Skeletal muscle satellite cell (primary cell): ENCODE data around the gene RHOT1.
"Not testable (repeated sequence)": the region's sequence is repeated elsewhere in the genome, so short reads cannot be mapped to it uniquely, and the experiment has no call there.

Experiments
- H3K27me3 ChIP-seq: 2 replicates; pipeline ENCODE4 v1.7.0; 2013; ENCODE audit warnings: low read length; ENCODE audit not compliant: control insufficient read depth, insufficient read depth
- H3K36me3 ChIP-seq: 2 replicates; pipeline ENCODE4 v1.7.0; 2013; ENCODE audit warnings: mild to moderate bottlenecking, control low read depth, low read length; ENCODE audit not compliant: insufficient read depth
- H3K4me1 ChIP-seq: 2 replicates; pipeline ENCODE4 v1.7.0; 2013; ENCODE audit warnings: low read length; ENCODE audit not compliant: control insufficient read depth, insufficient read depth
- H3K4me2 ChIP-seq: 2 replicates; pipeline ENCODE4 v1.7.0; 2013; ENCODE audit warnings: mild to moderate bottlenecking, low read length
- H3K4me3 ChIP-seq: 2 replicates; pipeline ENCODE4 v1.7.0; 2013; ENCODE audit warnings: low read length
- H3K9ac ChIP-seq: 2 replicates; pipeline ENCODE4 v1.7.0; 2013; ENCODE audit warnings: mild to moderate bottlenecking, low read depth, low read length, moderate library complexity
- H3K9me3 ChIP-seq: replicated peaks from 2 replicates; pipeline ENCODE4 v1.7.0; 2013; ENCODE audit warnings: mild to moderate bottlenecking, control low read depth, low read length

Gene RHOT1

DNA sequence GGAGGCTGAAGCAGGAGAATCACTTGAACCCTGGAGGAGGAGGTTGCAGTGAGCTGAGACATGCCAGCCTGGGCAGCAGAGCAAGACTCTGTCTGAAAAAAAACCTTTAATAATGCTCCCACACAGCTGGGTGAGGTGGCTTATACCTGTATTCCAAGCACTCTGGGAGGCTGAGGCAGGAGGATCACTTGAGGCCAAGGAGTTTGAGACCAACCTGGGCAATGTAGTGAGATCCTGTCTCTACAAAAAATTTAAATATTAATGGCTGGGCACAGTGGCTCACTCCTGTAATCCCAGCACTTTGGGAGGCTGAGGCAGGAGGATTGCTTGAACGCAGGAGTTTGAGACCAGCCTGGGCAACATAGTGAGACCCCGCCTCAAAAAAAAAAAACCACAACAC lies 2.1 kb downstream of the RHOT1 start:
- not testable (repeated sequence) for H3K9me3 ChIP-seq, H3K4me2 ChIP-seq, H3K4me3 ChIP-seq, H3K4me1 ChIP-seq, H3K27me3 ChIP-seq, H3K9ac ChIP-seq, H3K36me3 ChIP-seq

DNA sequence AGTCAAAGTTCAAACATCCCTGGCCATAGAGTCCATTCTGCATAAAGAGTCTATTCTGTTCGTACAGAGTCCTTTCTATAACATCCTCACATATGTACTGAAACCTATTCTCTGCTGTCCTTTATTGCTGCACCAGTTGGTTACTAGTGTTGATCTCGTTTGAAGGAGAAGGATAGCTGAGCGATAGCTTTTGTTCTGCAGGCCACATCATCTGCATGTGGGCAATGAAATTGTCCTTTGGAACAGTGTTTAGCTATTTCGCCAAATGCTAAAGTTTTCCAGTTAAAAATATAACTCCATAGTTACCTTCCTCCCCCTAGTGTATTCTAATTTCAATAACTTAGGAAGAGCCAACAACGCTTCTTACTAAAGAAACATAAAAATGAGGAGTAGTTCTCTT lies 6.0 kb downstream of the RHOT1 start:
- Histone ChIP-seq H3K4me1 (no peaks in the 10 kb centered on the region), H3K4me3 (no peak overlapping the region), H3K4me2 (no peak overlapping the region), H3K9ac (no peak overlapping the region), H3K36me3 (peaks cover 6% of the 10 kb centered on the region), H3K9me3 (no peaks in the 10 kb centered on the region), H3K27me3 (no peaks in the 10 kb centered on the region)

- no peaks in the 10 kb centered on the region for H3K27me3 ChIP-seq
- H3K9me3 ChIP-seq = no peaks in the 10 kb centered on the region
- H3K9ac ChIP-seq = no peak overlapping the region
- no peak overlapping the region for H3K4me2 ChIP-seq
- H3K4me3 ChIP-seq = no peak overlapping the region
- H3K36me3 ChIP-seq = peaks cover 9% of the 10 kb centered on the region
- no peaks in the 10 kb centered on the region for H3K4me1 ChIP-seq
Observed at GRCh38 chr17:32150358-32150757, 8.1 kb downstream of the RHOT1 start.

GRCh38 chr17:32152130-32152529 lies 9.8 kb downstream of the RHOT1 start:
- no peak overlapping the region for H3K4me3 ChIP-seq
- no peak overlapping the region for H3K9ac ChIP-seq
- H3K9me3 ChIP-seq = no peaks in the 10 kb centered on the region
- H3K36me3 ChIP-seq = peaks cover 9% of the 10 kb centered on the region
- no peaks in the 10 kb centered on the region for H3K27me3 ChIP-seq
- H3K4me1 ChIP-seq = peaks cover 3% of the 10 kb centered on the region
- no peak overlapping the region for H3K4me2 ChIP-seq

DNA sequence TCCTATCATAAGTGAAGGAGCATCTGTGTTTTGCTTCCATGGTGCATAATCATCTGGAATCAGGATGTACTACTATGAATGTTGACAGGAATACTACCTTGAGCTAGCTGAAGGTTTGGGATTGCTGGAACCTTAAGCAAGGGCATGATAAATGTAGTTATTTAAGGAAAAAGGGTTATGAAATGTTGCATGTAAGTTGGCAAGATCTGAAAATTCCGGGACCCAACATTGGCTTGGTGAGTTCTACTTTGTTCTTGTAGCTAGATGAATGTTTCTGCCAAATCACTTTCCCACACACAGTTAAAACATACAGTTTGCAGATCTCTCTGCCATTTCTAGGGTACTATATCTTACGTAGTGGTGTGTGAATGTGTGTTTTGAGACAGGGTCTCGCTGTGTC lies 13.6 kb downstream of the RHOT1 start:
- Histone ChIP-seq H3K36me3 (peaks cover 18% of the 10 kb centered on the region), H3K27me3 (no peaks in the 10 kb centered on the region), H3K4me3 (no peak overlapping the region), H3K9me3 (no peaks in the 10 kb centered on the region), H3K4me2 (no peak overlapping the region), H3K9ac (no peak overlapping the region), H3K4me1 (peaks cover 20% of the 10 kb centered on the region)

DNA sequence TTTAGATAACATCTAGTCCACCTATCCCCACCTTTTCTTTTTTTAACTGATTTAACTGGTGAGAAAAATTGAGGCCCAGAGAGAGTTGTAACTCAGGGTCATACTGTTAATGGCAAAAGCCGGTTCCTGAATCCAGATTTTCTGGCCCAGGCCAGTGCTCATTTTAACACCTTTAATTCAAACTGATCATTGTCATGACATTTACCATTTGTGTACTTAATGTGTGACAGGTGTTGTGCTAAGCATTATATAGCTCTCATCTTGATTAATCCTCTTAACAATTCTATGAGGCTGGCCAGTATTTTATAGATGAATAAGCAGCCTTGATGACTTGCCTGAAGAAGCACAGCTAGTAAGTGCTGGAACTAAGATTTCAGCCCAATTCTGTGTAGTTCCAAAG lies 14.4 kb downstream of the RHOT1 start:
- Histone ChIP-seq H3K36me3 (peaks cover 19% of the 10 kb centered on the region), H3K27me3 (no peaks in the 10 kb centered on the region), H3K9me3 (no peaks in the 10 kb centered on the region), H3K4me3 (no peak overlapping the region), H3K4me1 (peaks cover 27% of the 10 kb centered on the region), H3K4me2 (no peak overlapping the region), H3K9ac (no peak overlapping the region)

DNA sequence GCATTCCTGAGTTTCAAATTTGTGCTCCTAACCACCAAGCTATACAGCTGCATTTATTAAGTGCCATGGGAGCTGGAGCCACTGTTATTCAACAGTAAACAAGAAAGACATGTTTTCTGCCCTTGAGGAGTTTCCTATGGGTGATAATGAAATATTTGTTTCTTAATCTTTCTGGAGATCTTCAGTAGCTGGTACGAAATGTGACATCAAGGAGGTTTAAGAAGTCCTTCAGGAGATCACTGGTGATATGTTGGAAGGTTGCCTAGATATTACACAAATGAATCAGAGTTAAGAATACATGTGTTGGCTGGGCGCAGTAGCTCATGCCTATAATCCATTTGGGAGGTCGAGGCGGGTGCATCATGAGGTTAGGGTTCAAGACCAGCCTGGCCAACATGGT lies 14.9 kb downstream of the RHOT1 start:
- H3K27me3 ChIP-seq = no peaks in the 10 kb centered on the region
- no peak overlapping the region for H3K9ac ChIP-seq
- H3K4me2 ChIP-seq = no peak overlapping the region
- no peaks in the 10 kb centered on the region for H3K9me3 ChIP-seq
- H3K36me3 ChIP-seq = peaks cover 17% of the 10 kb centered on the region
- peaks cover 33% of the 10 kb centered on the region for H3K4me1 ChIP-seq
- H3K4me3 ChIP-seq = no peak overlapping the region

DNA sequence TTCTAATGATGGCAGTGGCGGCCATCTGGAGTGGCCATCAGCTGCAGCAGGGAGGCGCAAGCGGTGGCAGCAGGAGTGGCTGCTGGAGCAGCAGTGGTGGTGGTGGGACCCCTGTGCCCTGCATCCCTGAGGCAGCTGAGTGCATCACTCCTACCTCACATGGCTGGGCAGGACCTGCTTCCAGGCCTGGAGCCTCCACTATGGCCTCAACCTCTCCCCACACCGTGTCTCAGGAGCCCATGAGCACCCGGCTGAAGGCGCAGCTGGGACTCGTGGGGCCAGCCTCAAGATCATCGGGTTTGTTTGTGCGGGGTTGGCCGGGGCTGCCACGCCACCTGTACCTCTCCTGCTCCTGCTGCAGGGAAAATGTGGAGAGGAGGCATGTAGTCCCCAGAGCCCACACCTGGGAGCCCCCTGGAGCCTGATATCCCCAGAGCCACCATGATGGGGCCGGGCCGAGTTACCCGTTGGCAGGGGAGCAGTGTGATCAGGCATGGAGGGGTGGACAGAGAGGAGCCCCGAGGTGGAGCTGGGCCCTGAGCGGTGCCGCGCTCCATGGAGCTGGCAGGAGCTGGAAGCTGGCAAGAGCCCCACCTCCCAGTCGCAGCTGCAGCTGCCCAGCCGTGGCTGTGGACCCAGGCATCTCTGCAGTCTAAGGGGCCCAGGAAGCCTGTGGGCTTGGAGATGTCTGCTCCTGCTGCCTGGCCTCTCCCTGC lies 16.7 kb downstream of the RHOT1 start:
- peaks cover 11% of the 10 kb centered on the region for H3K36me3 ChIP-seq
- no peaks in the 10 kb centered on the region for H3K9me3 ChIP-seq
- no peak overlapping the region for H3K9ac ChIP-seq
- H3K4me2 ChIP-seq = no peak overlapping the region
- H3K4me1 ChIP-seq = peaks cover 40% of the 10 kb centered on the region
- H3K27me3 ChIP-seq = no peaks in the 10 kb centered on the region
- H3K4me3 ChIP-seq = no peak overlapping the region

GRCh38 chr17:32159586-32160438 lies 17.5 kb downstream of the RHOT1 start:
- H3K4me1 ChIP-seq = peaks cover 40% of the 10 kb centered on the region
- no peaks in the 10 kb centered on the region for H3K27me3 ChIP-seq
- no peak overlapping the region for H3K9ac ChIP-seq
- H3K9me3 ChIP-seq = no peaks in the 10 kb centered on the region
- H3K4me3 ChIP-seq = no peak overlapping the region
- peaks cover 11% of the 10 kb centered on the region for H3K36me3 ChIP-seq
- H3K4me2 ChIP-seq = no peak overlapping the region

GRCh38 chr17:32160526-32160925 lies 18.2 kb downstream of the RHOT1 start:
- Histone ChIP-seq H3K9me3 (no peaks in the 10 kb centered on the region), H3K4me2 (no peak overlapping the region), H3K4me1 (peaks cover 40% of the 10 kb centered on the region), H3K27me3 (no peaks in the 10 kb centered on the region), H3K9ac (no peak overlapping the region), H3K36me3 (peaks cover 11% of the 10 kb centered on the region), H3K4me3 (peak overlapping the region; percentile 3)

GRCh38 chr17:32161029-32161428 lies 18.7 kb downstream of the RHOT1 start:
- Histone ChIP-seq H3K36me3 (peaks cover 11% of the 10 kb centered on the region), H3K4me1 (peaks cover 40% of the 10 kb centered on the region), H3K4me3 (peak overlapping the region; percentile 3), H3K4me2 (peak overlapping the region; percentile 74), H3K27me3 (no peaks in the 10 kb centered on the region), H3K9ac (no peak overlapping the region), H3K9me3 (no peaks in the 10 kb centered on the region)
